KOPT-K1 (cell line): Measurements from ENCODE around the gene EXTL2.
"Not testable (repeated sequence)": the region's sequence is repeated elsewhere in the genome, so short reads cannot be mapped to it uniquely, and the experiment has no call there.

Source experiments
- H3K27ac ChIP-seq: fragments of 200-600 bp; sonication (generic); 2 replicates; pipeline ENCODE4 v1.5.1; 2016; ENCODE audit warnings: antibody characterized with exemption, mild to moderate bottlenecking, low read depth, low read length; ENCODE audit not compliant: poor library complexity, severe bottlenecking
- H3K36me3 ChIP-seq: fragments of 200-600 bp; sonication (generic); 2 replicates; pipeline ENCODE4 v1.5.1; 2017; ENCODE audit warnings: antibody characterized with exemption, mild to moderate bottlenecking, low read length, moderate library complexity; ENCODE audit not compliant: insufficient read depth
- H3K9me3 ChIP-seq: fragments of 200-600 bp; sonication (generic); 2 replicates; pipeline ENCODE4 v1.5.1; 2017; ENCODE audit warnings: antibody characterized with exemption, low read length, mild to moderate bottlenecking; ENCODE audit not compliant: insufficient read depth, poor library complexity, severe bottlenecking

The EXTL2 gene

GRCh38 chr1:100894603-100895539 lies at the start of gene EXTL2:
TSS of gene EXTL2 (minus strand) at chr1:100894842. CDS start at chr1:100888757, 6,085 bp downstream.
- H3K36me3 ChIP-seq = peaks cover 37% of the 10 kb centered on the region
- H3K27ac ChIP-seq = peak within 1 kb of the TSS; percentile 83
- H3K9me3 ChIP-seq = peaks cover 17% of the 10 kb centered on the region

- no peak overlapping the region for H3K27ac ChIP-seq
- H3K9me3 ChIP-seq = peaks cover 41% of the 10 kb centered on the region
- H3K36me3 ChIP-seq = peaks cover 70% of the 10 kb centered on the region
These were observed 48.9 kb upstream of the EXTL2 start for GRCh38 chr1:100943533-100943932.

GRCh38 chr1:100942304-100943046 lies 47.8 kb upstream of the EXTL2 start:
- Histone ChIP-seq H3K9me3 (peaks cover 36% of the 10 kb centered on the region), H3K27ac (no peak overlapping the region), H3K36me3 (peaks cover 81% of the 10 kb centered on the region)

- Histone ChIP-seq H3K27ac (no peak overlapping the region), H3K36me3 (peaks cover 83% of the 10 kb centered on the region), H3K9me3 (peaks cover 32% of the 10 kb centered on the region)
These were observed 47.1 kb upstream of the EXTL2 start for GRCh38 chr1:100941580-100942216.

- peaks cover 26% of the 10 kb centered on the region for H3K9me3 ChIP-seq
- H3K36me3 ChIP-seq = peaks cover 84% of the 10 kb centered on the region
- no peak overlapping the region for H3K27ac ChIP-seq
These were observed 46.5 kb upstream of the EXTL2 start for GRCh38 chr1:100941098-100941527.

GRCh38 chr1:100936194-100936967 lies 41.7 kb upstream of the EXTL2 start:
- Histone ChIP-seq H3K27ac (no peak overlapping the region), H3K9me3 (peaks cover 10% of the 10 kb centered on the region), H3K36me3 (peaks cover 95% of the 10 kb centered on the region)

- not testable (repeated sequence) for H3K27ac ChIP-seq, H3K9me3 ChIP-seq
- H3K36me3 ChIP-seq = peaks cover 81% of the 10 kb centered on the region
These were observed 38.9 kb upstream of the EXTL2 start for GRCh38 chr1:100933555-100933954.

GRCh38 chr1:100931716-100932115 lies 37.1 kb upstream of the EXTL2 start:
- Histone ChIP-seq H3K27ac (peak overlapping the region; percentile 32), H3K36me3 (peaks cover 65% of the 10 kb centered on the region), H3K9me3 (no peaks in the 10 kb centered on the region)

- peaks cover 7% of the 10 kb centered on the region for H3K9me3 ChIP-seq
- peaks cover 65% of the 10 kb centered on the region for H3K36me3 ChIP-seq
- H3K27ac ChIP-seq = peak overlapping the region; percentile 32
These were observed 35.9 kb upstream of the EXTL2 start for GRCh38 chr1:100930494-100930893.

GRCh38 chr1:100928128-100928527 lies 33.5 kb upstream of the EXTL2 start:
- H3K36me3 ChIP-seq = peaks cover 67% of the 10 kb centered on the region
- peak overlapping the region; percentile 83 for H3K27ac ChIP-seq
- peaks cover 7% of the 10 kb centered on the region for H3K9me3 ChIP-seq

GRCh38 chr1:100927276-100927675 lies 32.6 kb upstream of the EXTL2 start:
- H3K36me3 ChIP-seq = peaks cover 64% of the 10 kb centered on the region
- peaks cover 7% of the 10 kb centered on the region for H3K9me3 ChIP-seq
- H3K27ac ChIP-seq = peak overlapping the region; percentile 83

GRCh38 chr1:100926240-100926639 lies 31.6 kb upstream of the EXTL2 start:
- Histone ChIP-seq H3K9me3 (peaks cover 7% of the 10 kb centered on the region), H3K27ac (peak overlapping the region; percentile 83), H3K36me3 (peaks cover 62% of the 10 kb centered on the region)

- Histone ChIP-seq H3K27ac (peak overlapping the region; percentile 83), H3K9me3 (peaks cover 7% of the 10 kb centered on the region), H3K36me3 (peaks cover 67% of the 10 kb centered on the region)
These were observed 30.3 kb upstream of the EXTL2 start for GRCh38 chr1:100924991-100925390.

GRCh38 chr1:100924212-100924611 lies 29.6 kb upstream of the EXTL2 start:
- H3K36me3 ChIP-seq = peaks cover 74% of the 10 kb centered on the region
- peaks cover 7% of the 10 kb centered on the region for H3K9me3 ChIP-seq
- H3K27ac ChIP-seq = peak overlapping the region; percentile 83
